DMS 273 (cell line): ENCODE measurements around the gene SLFN5.
"Not testable (repeated sequence)": the region's sequence is repeated elsewhere in the genome, so short reads cannot be mapped to it uniquely, and the experiment has no call there.

ENCODE experiments used
- DNase-seq: peaks from one replicate; lab custom pipeline; 2025; ENCODE audit not compliant: unreplicated experiment; lab: John Stamatoyannopoulos, UW

The SLFN5 gene

GRCh38 chr17:35287286-35287811, 44.5 kb downstream of the SLFN5 start:
- DNase-seq = no peak

- no peak for DNase-seq
Measured at GRCh38 chr17:35289222-35289621, 46.4 kb downstream of the SLFN5 start.

- DNase-seq = no peak
Measured at GRCh38 chr17:35291802-35292201, 48.9 kb downstream of the SLFN5 start.

- no peak for DNase-seq
Measured at GRCh38 chr17:35293151-35293847, 50.4 kb downstream of the SLFN5 start.

- no peak for DNase-seq
Measured at GRCh38 chr17:35294756-35295155, 51.9 kb downstream of the SLFN5 start.

- DNase-seq = no peak
Measured at GRCh38 chr17:35295686-35296085, 52.8 kb downstream of the SLFN5 start.

- DNase-seq = no peak
Measured at GRCh38 chr17:35297666-35298065, 54.8 kb downstream of the SLFN5 start.

GRCh38 chr17:35298639-35299038, 55.8 kb downstream of the SLFN5 start:
- no peak for DNase-seq

- DNase-seq = no peak
Measured at GRCh38 chr17:35299135-35299534, 56.3 kb downstream of the SLFN5 start.

GRCh38 chr17:35309345-35309744, 66.5 kb downstream of the SLFN5 start:
- not testable (repeated sequence) for DNase-seq

- DNase-seq = no peak
Measured at GRCh38 chr17:35312346-35312745, 69.5 kb downstream of the SLFN5 start.

- DNase-seq = peak; percentile 66
Measured at GRCh38 chr17:35312790-35313711, 70.2 kb downstream of the SLFN5 start.

- DNase-seq = no peak
Measured at GRCh38 chr17:35313875-35314409, 71.1 kb downstream of the SLFN5 start.

- no peak for DNase-seq
Measured at GRCh38 chr17:35314415-35315216, 71.7 kb downstream of the SLFN5 start.

- DNase-seq = no peak
Measured at GRCh38 chr17:35315283-35315682, 72.4 kb downstream of the SLFN5 start.

- DNase-seq = no peak
Measured at GRCh38 chr17:35315971-35316370, 73.1 kb downstream of the SLFN5 start.

- no peak for DNase-seq
Measured at GRCh38 chr17:35322749-35323148, 79.9 kb downstream of the SLFN5 start.
